GM04503 (cell line): Measurements from ENCODE around the gene MLXIPL.
"Not testable (repeated sequence)": the region's sequence is repeated elsewhere in the genome, so short reads cannot be mapped to it uniquely, and the experiment has no call there.

ENCODE experiments used
- DNase-seq: peaks from one replicate; pipeline ENCODE4 v3.0.0-alpha.2; 2012; ENCODE audit warnings: low read depth

Gene MLXIPL

GRCh38 chr7:73614937-73615336 is 9.4 kb downstream of the MLXIPL start:
- not testable (repeated sequence) for DNase-seq

GRCh38 chr7:73613954-73614735 is 10.2 kb downstream of the MLXIPL start:
- DNase-seq, result no peak

GRCh38 chr7:73612598-73613269 is 11.6 kb downstream of the MLXIPL start:
- DNase-seq, result no peak

GRCh38 chr7:73611017-73611555 is 13.2 kb downstream of the MLXIPL start:
- DNase-seq, result no peak

GRCh38 chr7:73610105-73610504 is 14.2 kb downstream of the MLXIPL start:
- no peak for DNase-seq

GRCh38 chr7:73607692-73607983 is 16.7 kb downstream of the MLXIPL start:
- DNase-seq, result not testable (repeated sequence)

GRCh38 chr7:73606801-73607691 is 17.3 kb downstream of the MLXIPL start:
- no peak for DNase-seq

- DNase-seq, result no peak
These were observed 18.6 kb downstream of the MLXIPL start for GRCh38 chr7:73605601-73606220.

GRCh38 chr7:73602721-73603651 is 21.3 kb downstream of the MLXIPL start:
- no peak for DNase-seq

- no peak for DNase-seq
These were observed 24.4 kb downstream of the MLXIPL start for GRCh38 chr7:73599916-73600315.

- DNase-seq, result no peak
These were observed 25.0 kb downstream of the MLXIPL start for GRCh38 chr7:73599151-73599882.

- no peak for DNase-seq
These were observed 26.1 kb downstream of the MLXIPL start for GRCh38 chr7:73597978-73598782.

- no peak for DNase-seq
These were observed 27.9 kb downstream of the MLXIPL start for GRCh38 chr7:73596191-73597065.

- DNase-seq, result no peak
These were observed 29.0 kb downstream of the MLXIPL start for GRCh38 chr7:73595358-73595757.

GRCh38 chr7:73593207-73594045 is 30.9 kb downstream of the MLXIPL start:
- DNase-seq, result no peak

- DNase-seq, result no peak
These were observed 37.4 kb downstream of the MLXIPL start for GRCh38 chr7:73586911-73587310.

GRCh38 chr7:73585196-73585595 is 39.1 kb downstream of the MLXIPL start:
- no peak for DNase-seq
